A549 treated with Hydrocortisone at 1 μM for 4 hours (cell line): ENCODE results near the gene DST. TPM values are rescaled to one million over a fixed set of nuclear protein-coding genes. Genes with fewer than 3 reads are reported as not detected.

Experiments
- total RNA-seq: library from RNA; stranded (reverse); fragments of 200-300 nt; extraction: Qiagen RNA extraction; gene quantifications from 5 replicates; pipeline ENCODE4 v1.2.3, GENCODE V29; 2022

Gene DST
- total RNA-seq, result 48.1 to 55.0 TPM (median 50.0 TPM) in 5 replicates

DNA sequence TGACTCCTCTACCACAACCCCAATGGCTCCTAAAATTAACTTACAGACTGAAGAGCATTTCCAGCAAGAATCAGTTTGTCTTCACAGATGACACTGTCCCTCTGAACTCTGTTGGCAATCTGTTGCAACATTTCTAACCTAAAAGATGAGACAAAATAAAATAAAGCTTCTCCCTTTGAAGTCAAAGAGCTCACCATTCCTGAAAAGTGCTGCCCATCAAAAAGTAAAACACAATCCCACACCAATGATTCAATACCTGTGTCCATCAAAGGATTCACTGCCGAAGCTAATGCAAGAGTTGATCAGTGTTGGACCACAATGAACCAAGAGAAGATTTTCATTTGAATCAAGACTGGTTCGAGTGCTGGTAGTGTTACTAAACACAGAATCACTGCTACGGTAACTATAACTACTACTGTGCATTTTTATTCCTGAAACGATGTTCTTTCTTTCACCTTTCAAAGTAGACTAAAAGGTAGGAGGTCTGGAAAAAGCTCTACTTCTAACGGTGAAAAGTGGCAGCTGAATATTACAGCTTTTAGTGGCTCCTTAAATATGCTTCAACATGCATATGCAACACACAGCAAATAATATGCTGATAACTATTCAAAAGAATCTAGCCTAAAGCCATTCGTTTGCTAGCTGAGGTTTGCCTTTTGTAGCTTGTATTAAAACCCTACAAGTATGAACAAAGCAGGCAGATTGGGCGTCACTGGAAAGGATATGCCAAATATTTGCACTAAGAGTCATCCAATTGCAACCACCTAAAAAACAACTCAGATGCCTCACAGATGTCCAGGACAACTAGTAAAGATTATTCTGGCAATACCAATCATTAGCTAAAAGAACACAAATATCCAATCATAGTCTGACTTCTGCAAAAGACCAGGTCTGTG is at the start of gene DST:
TSS of gene DST (minus strand) at position 524 of the 896 bp plus-strand sequence.

